DMS153 (cell line): Measurements from ENCODE around the gene DDX56.
A peak's percentile ranks its signal among the peaks of the same experiment; 100 is the strongest.
"Not testable (repeated sequence)": the region's sequence is repeated elsewhere in the genome, so short reads cannot be mapped to it uniquely, and the experiment has no call there.

Source experiments
- DNase-seq: peaks from one replicate; lab custom pipeline; 2025; lab: John Stamatoyannopoulos, UW

DDX56 gene

DNA sequence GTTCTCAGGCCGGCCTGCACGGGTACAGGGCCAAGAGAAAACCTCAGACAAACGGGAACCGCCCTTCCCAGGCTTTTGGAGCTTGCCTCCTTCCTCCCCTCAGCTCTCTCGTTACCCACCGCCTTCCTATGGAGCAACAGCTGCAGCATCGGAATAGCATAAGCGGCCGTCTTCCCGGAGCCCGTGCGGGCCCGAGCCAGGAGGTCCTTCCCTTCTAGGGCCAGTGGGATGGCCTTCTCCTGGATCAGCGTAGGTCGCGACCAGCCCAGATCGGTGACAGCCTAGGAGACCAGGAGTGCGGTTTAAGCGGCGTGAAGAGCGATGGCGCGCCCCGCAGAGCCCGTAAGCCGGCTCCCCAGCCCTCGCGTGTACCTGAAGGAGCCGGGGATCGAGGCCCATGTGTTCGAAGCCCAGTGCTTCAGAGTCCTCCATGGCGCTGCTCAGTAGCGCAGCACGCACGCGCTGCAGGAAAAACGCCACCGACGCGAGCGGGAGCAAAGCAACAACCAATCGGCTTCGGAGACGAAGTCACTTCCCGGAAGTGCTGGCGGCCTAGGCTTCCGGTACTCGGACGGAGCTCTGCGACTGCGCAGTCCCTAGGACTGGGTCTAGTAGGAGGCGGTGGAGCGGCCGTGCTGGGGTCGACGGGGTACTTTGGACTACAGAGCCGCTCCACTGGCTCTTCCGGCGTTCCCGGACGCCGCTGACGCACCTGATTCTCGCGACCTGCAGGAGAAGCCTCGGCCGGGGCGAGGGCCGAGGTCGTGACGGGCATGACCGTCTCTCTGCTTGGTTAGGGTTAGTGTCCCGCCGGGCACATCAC lies at the start of gene DDX56:
DDX56 (minus strand) TSS at position 445 of the 823 bp plus-strand sequence; CDS start at position 432, 13 bp downstream.
- peak; percentile 92 for DNase-seq

DNA sequence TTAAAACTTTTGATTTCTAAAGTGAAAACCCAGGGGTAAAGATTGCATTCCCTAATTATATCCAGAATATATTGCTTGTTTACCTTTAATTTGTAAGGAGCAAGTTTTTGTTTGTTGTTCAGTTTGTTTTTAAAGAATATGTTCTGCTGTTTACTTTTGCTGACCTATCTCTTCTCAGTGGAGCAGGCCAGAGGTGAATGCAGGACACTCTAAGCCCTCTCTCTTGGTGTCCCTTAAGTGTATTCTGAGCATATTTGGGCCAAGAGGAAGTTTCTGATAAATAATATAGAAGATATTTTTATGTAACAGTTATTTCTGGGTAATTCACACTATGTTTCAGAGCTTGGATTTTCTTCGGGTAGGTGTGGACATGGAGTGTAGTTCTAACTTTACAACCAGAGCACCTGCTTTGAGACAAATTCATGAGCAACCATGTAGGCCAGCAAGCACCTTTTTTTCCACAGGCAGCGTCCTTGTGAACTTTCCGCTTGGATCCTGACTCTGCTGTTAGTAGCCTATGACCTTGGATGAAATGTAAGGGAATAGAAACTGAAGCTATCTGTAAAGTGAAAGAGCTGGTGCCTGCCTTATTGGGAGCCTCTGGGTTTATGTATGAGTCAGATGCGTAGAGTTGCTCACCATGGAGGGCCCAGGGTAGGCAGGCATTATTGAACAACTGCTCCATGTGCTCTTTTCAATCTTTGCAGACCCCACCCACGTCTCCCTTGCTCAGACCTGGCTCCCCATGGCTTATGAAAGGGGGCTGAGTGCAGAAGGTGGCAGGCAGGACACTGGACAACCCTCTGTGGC lies 48.8 kb upstream of the DDX56 start:
- DNase-seq, result no peak

GRCh38 chr7:44621750-44622103 lies 48.0 kb upstream of the DDX56 start:
- no peak for DNase-seq

- DNase-seq, result no peak
Observed at GRCh38 chr7:44621034-44621749, 47.5 kb upstream of the DDX56 start.

GRCh38 chr7:44618753-44619152 lies 45.0 kb upstream of the DDX56 start:
- no peak for DNase-seq

GRCh38 chr7:44618045-44618444 lies 44.3 kb upstream of the DDX56 start:
- DNase-seq, result no peak

GRCh38 chr7:44617225-44617890 lies 43.6 kb upstream of the DDX56 start:
- no peak for DNase-seq

GRCh38 chr7:44616545-44616944 lies 42.8 kb upstream of the DDX56 start:
- DNase-seq, result no peak

- no peak for DNase-seq
Observed at GRCh38 chr7:44615793-44616192, 42.1 kb upstream of the DDX56 start.

- DNase-seq, result no peak
Observed at GRCh38 chr7:44615149-44615611, 41.5 kb upstream of the DDX56 start.

DNA sequence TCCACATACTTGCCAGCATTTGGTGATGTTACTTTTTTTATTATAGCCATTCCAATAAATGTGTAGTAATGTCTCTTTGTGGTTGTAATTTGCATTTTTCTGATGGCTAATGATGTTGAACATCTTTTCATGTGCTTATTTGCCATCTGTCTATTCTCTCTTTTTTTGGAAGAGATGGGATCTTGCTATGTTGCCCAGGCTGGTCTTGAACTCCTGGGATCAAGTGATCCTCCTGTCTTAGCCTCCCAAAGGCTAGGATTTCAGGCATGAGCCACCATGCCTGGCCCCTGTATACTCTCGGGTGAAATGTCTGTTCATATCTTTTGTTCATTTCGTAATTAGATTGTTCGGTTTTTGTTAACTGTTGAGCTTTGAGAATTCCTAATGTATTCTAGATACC lies 36.1 kb upstream of the DDX56 start:
- DNase-seq, result no peak

GRCh38 chr7:44608916-44609648 lies 35.4 kb upstream of the DDX56 start:
- no peak for DNase-seq

DNA sequence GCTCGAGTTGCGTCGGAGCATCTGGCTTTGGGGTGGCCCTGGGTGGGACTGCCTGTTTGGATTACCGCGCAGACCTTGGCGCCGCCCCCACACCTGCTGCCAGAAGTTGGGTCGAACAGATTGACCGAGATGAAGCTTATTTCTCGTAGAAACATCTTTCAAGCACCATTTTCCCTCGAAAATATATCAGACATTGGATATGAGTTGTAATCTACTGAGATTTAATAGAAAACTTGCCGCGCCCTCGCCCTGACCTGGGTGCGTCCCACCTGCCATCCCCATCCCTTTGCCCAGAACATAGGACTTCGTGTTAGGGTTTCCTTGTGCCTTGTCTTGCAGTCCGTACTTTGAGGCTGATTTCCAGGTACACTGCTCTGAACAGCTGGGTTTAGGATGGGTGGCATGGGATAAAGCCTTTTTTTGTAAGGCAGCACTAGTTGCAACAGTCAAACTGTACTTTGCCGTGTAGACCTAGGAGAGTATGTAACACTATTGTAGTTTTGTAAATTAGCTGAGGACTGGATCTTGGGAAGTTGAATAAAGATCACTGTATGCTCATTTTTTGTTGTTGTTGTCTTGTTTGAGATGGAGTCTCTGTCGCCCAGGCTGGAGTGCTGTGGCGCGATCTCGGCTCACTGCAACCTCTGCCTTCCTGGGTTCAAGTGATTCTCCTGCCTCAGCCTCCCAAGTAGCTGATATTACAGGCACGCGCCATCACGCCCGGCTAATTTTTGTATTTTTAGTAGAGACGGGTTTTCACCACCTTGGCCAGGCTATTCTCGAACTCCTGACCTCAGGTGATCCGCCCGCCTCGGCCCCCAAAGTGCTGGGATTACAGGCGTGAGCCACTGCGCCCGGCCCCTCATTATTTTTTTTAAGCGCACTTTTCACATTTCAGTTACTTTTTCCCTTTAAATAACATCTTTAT lies 33.7 kb upstream of the DDX56 start:
- DNase-seq, result no peak

DNA sequence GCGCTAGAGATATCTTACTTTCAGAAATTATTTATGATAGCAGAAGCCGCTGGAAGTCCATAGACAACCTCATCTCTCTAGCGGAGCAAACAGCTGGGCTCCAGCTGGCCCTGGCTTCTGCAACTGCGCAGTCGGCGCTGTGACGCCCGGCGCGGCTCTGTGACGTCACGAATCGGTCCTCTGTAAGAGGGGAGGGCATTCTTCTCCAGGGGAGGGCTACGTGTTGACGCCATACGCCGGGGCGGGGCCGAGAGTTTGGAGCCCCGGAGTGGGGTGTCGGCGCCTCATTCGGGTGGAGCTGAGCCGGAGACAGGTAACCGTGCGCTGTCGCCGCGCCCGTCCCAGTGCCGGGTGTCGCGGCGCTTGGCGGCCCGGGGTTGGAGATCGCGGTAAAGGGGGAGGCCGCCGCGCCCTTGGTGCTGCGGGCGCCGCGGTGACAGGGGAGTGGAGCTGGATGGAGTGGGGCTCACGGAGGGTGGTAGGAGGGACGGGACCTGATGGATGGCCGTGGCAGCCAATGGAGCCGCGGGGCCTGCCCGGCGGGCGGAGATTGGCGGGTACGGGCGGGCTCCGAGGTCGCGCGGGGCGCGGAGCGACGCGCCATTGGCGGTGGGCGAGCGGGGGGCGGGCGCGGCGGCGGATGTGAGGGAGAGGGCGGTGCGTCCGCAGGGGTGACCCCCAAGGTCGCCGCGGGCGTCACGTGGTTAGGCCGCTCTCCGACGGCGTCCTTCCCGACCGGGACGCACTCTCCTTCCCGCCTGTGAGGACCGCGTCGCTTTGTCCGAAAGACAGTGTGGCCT lies 32.8 kb upstream of the DDX56 start, which contains the start of gene OGDH:
OGDH (plus strand) TSS at position 287 of the 800 bp plus-strand sequence. CDS start 17,717 bp downstream, outside the sequence.
- DNase-seq, result peak; percentile 99

DNA sequence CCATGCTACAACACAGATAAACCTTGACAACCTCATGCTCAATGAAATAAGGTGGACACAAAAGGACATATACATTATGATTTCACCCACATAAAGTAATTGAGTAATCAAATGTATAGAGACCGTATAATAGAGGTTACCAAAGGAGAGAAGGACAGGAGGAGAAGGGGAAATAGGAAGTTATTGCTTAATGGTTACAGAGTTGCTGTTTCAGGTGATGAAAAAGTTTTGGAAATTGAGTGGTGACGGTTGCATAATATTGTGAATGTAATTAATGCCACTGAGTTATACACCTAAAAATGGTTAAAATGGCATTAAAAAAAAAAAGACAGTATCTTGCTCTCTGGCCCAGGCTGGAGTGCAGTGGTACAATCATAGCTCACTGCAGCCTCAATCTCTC lies 31.2 kb upstream of the DDX56 start:
- no peak for DNase-seq

- DNase-seq, result no peak
Observed at GRCh38 chr7:44603193-44603592, 29.5 kb upstream of the DDX56 start.

DNA sequence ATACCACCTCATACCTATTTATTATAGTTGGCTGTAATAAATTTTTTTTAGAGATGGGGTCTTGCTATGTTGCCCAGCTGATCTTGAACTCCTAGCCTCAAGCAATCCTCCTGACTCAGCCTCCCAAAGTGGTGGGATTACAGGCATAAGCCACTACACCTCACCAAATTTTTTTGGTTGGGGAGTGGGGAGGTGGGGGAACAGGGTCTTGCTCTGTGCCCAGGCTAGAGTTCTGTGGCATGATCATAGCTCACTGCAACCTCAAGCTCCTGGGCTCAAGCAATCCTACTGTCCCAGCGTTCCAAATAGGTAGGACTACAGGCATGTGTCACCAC lies 28.8 kb upstream of the DDX56 start:
- DNase-seq, result no peak

DNA sequence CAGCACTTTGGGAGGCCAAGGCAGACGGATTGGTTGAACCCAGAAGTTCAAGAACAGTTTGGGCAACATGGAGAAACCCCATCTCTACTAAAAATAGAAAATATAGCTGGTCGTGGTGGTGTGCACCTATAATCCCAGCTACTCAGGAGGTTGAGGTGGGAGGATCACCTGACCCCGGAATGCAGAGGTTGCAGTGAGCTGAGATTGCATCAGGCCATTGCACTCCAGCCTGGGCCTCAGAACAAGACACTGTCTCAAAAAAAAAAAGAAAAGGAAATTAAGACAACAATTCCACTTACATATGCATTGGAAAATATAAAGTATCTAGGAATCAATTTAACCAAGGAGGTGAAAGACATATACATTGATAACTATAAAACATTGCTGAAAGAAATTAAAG lies 25.5 kb upstream of the DDX56 start:
- no peak for DNase-seq

DNA sequence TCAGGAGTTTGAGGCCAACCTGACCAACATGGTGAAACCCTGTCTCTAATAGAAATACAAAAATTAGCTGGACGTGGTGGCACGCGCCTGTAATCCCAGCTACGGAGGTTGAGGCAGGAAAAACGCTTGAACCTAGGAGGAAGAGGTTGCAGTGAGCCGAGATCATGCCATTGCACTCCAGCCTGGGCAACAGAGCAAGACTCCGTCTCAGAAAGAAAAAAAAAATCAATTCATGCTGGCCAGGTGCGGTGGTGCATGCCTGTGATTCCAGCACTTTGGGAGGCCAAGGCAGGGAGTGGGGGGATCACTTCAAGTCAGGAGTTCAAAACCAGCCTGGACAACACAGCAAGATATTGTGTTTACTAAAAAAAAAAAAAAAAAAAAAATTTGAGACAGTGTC lies 23.5 kb upstream of the DDX56 start:
- not testable (repeated sequence) for DNase-seq
